ENCODE data around the gene TRIM33.
A peak's percentile ranks its signal among the peaks of the same experiment; 100 is the strongest.

TRIM33 gene

GRCh38 chr1:114472408-114472807 lies 38.6 kb downstream of the TRIM33 start:
- H4K12ac ChIP-seq (ENCODE audit: low read depth, low read length): no peak overlapping the region
- WGBS (ENCODE audit: extremely low coverage, insufficient coverage, insufficient read length): no CpG with 5 or more reads among the region's 3 CpGs
- H3K4me2 ChIP-seq (ENCODE audit: low read length): no peak overlapping the region
- H3K79me2 ChIP-seq (ENCODE audit: control insufficient read depth, insufficient read depth, low read length, poor library complexity): peaks cover 20% of the 10 kb centered on the region
- no peak for DNase-seq
- H3K9ac ChIP-seq (ENCODE audit: low read length): no peak overlapping the region
- H3K14ac ChIP-seq (ENCODE audit: low read length): no peak overlapping the region
- H3K9me3 ChIP-seq (ENCODE audit: insufficient read depth, low read depth, low read length): no peaks in the 10 kb centered on the region
- H3K79me1 ChIP-seq (ENCODE audit: low read length): peaks cover 7% of the 10 kb centered on the region
- no peak overlapping the region for H3K23ac ChIP-seq (ENCODE audit: low read length)
- H2BK120ac ChIP-seq (ENCODE audit: insufficient read depth, low read length, poor library complexity): no peak overlapping the region
- no peak overlapping the region for H3K27ac ChIP-seq (ENCODE audit: low read depth, low read length)
- peaks cover 7 to 10% of the 10 kb centered on the region in 2 experiments for H3K4me1 ChIP-seq (ENCODE audit: control insufficient read depth in 1 of 2, insufficient read depth in 2 of 2, low read length in 2 of 2)
- no peak overlapping the region for H4K8ac ChIP-seq (ENCODE audit: low read depth, low read length)
- no peak overlapping the region for H2BK12ac ChIP-seq (ENCODE audit: low read length)
- no peak overlapping the region for H2AFZ ChIP-seq (ENCODE audit: insufficient read depth, low read length, poor library complexity)
- peaks cover 4 to 8% of the 10 kb centered on the region in 2 experiments for H3K36me3 ChIP-seq (ENCODE audit: control insufficient read depth in 1 of 2, insufficient read depth in 2 of 2, low read length in 2 of 2)
- H3K4ac ChIP-seq (ENCODE audit: low read depth, low read length): peak overlapping the region; percentile 91
- no peak overlapping the region for H2AK5ac ChIP-seq (ENCODE audit: low read length)
- H4K91ac ChIP-seq (ENCODE audit: low read depth, low read length): no peak overlapping the region
- H3K18ac ChIP-seq (ENCODE audit: low read length): no peak overlapping the region
- no peaks in the 10 kb centered on the region for H3K27me3 ChIP-seq (ENCODE audit: insufficient read depth, low read length)
- H2BK5ac ChIP-seq (ENCODE audit: low read depth, low read length, poor library complexity): no peak overlapping the region
- H3K4me3 ChIP-seq (ENCODE audit: low read depth, low read length): no peak overlapping the region

- H2BK120ac ChIP-seq (ENCODE audit: insufficient read depth, low read length, poor library complexity): no peak overlapping the region
- no peak overlapping the region for H3K23ac ChIP-seq (ENCODE audit: low read length)
- peaks cover 19% of the 10 kb centered on the region for H3K79me2 ChIP-seq (ENCODE audit: control insufficient read depth, insufficient read depth, low read length, poor library complexity)
- DNase-seq: no peak
- no peak overlapping the region for H2BK12ac ChIP-seq (ENCODE audit: low read length)
- H4K12ac ChIP-seq (ENCODE audit: low read depth, low read length): no peak overlapping the region
- H3K18ac ChIP-seq (ENCODE audit: low read length): no peak overlapping the region
- no peaks in the 10 kb centered on the region for H3K9me3 ChIP-seq (ENCODE audit: insufficient read depth, low read depth, low read length)
- H3K4me1 ChIP-seq (ENCODE audit: control insufficient read depth in 1 of 2, insufficient read depth in 2 of 2, low read length in 2 of 2): peaks cover 12 to 15% of the 10 kb centered on the region in 2 experiments
- peaks cover 4 to 8% of the 10 kb centered on the region in 2 experiments for H3K36me3 ChIP-seq (ENCODE audit: control insufficient read depth in 1 of 2, insufficient read depth in 2 of 2, low read length in 2 of 2)
- H3K27ac ChIP-seq (ENCODE audit: low read depth, low read length): no peak overlapping the region
- no peak overlapping the region for H4K8ac ChIP-seq (ENCODE audit: low read depth, low read length)
- H3K79me1 ChIP-seq (ENCODE audit: low read length): peaks cover 9% of the 10 kb centered on the region
- H3K4me3 ChIP-seq (ENCODE audit: low read depth, low read length): no peak overlapping the region
- H4K91ac ChIP-seq (ENCODE audit: low read depth, low read length): no peak overlapping the region
- peak overlapping the region; percentile 53 for H3K4ac ChIP-seq (ENCODE audit: low read depth, low read length)
- H3K27me3 ChIP-seq (ENCODE audit: insufficient read depth, low read length): no peaks in the 10 kb centered on the region
- no peak overlapping the region for H3K4me2 ChIP-seq (ENCODE audit: low read length)
- no peak overlapping the region for H3K9ac ChIP-seq (ENCODE audit: low read length)
- H2AFZ ChIP-seq (ENCODE audit: insufficient read depth, low read length, poor library complexity): no peak overlapping the region
- no CpG with 5 or more reads among the region's 5 CpGs for WGBS (ENCODE audit: extremely low coverage, insufficient coverage, insufficient read length)
- H3K14ac ChIP-seq (ENCODE audit: low read length): no peak overlapping the region
- H2BK5ac ChIP-seq (ENCODE audit: low read depth, low read length, poor library complexity): no peak overlapping the region
- H2AK5ac ChIP-seq (ENCODE audit: low read length): no peak overlapping the region
These were observed 40.3 kb downstream of the TRIM33 start for GRCh38 chr1:114470681-114471080.

- H3K23ac ChIP-seq (ENCODE audit: low read length): no peak overlapping the region
- no peak for DNase-seq
- no peak overlapping the region for H2AFZ ChIP-seq (ENCODE audit: insufficient read depth, low read length, poor library complexity)
- H2BK5ac ChIP-seq (ENCODE audit: low read depth, low read length, poor library complexity): no peak overlapping the region
- H3K27ac ChIP-seq (ENCODE audit: low read depth, low read length): no peak overlapping the region
- peaks cover 10 to 11% of the 10 kb centered on the region in 2 experiments for H3K4me1 ChIP-seq (ENCODE audit: control insufficient read depth in 1 of 2, insufficient read depth in 2 of 2, low read length in 2 of 2)
- H3K4me2 ChIP-seq (ENCODE audit: low read length): no peak overlapping the region
- no peak overlapping the region for H3K4me3 ChIP-seq (ENCODE audit: low read depth, low read length)
- no peak overlapping the region for H4K91ac ChIP-seq (ENCODE audit: low read depth, low read length)
- peaks cover 9% of the 10 kb centered on the region for H3K79me2 ChIP-seq (ENCODE audit: control insufficient read depth, insufficient read depth, low read length, poor library complexity)
- no peak overlapping the region for H2BK120ac ChIP-seq (ENCODE audit: insufficient read depth, low read length, poor library complexity)
- no CpG with 5 or more reads among the region's 6 CpGs for WGBS (ENCODE audit: extremely low coverage, insufficient coverage, insufficient read length)
- peaks cover 9% of the 10 kb centered on the region for H3K79me1 ChIP-seq (ENCODE audit: low read length)
- H3K27me3 ChIP-seq (ENCODE audit: insufficient read depth, low read length): no peaks in the 10 kb centered on the region
- H3K9ac ChIP-seq (ENCODE audit: low read length): no peak overlapping the region
- H4K12ac ChIP-seq (ENCODE audit: low read depth, low read length): no peak overlapping the region
- peak overlapping the region; percentile 84 for H3K4ac ChIP-seq (ENCODE audit: low read depth, low read length)
- no peak overlapping the region for H3K14ac ChIP-seq (ENCODE audit: low read length)
- H2AK5ac ChIP-seq (ENCODE audit: low read length): no peak overlapping the region
- H3K36me3 ChIP-seq (ENCODE audit: control insufficient read depth in 1 of 2, insufficient read depth in 2 of 2, low read length in 2 of 2): peaks cover 4 to 8% of the 10 kb centered on the region in 2 experiments
- no peak overlapping the region for H2BK12ac ChIP-seq (ENCODE audit: low read length)
- H3K9me3 ChIP-seq (ENCODE audit: insufficient read depth, low read depth, low read length): no peaks in the 10 kb centered on the region
- no peak overlapping the region for H3K18ac ChIP-seq (ENCODE audit: low read length)
- no peak overlapping the region for H4K8ac ChIP-seq (ENCODE audit: low read depth, low read length)
These were observed 42.1 kb downstream of the TRIM33 start for GRCh38 chr1:114468710-114469468.

- H3K18ac ChIP-seq (ENCODE audit: low read length): no peak overlapping the region
- no CpG with 5 or more reads among the region's 3 CpGs for WGBS (ENCODE audit: extremely low coverage, insufficient coverage, insufficient read length)
- H3K36me3 ChIP-seq (ENCODE audit: control insufficient read depth in 1 of 2, insufficient read depth in 2 of 2, low read length in 2 of 2): peaks cover 4 to 7% of the 10 kb centered on the region in 2 experiments
- H3K27me3 ChIP-seq (ENCODE audit: insufficient read depth, low read length): no peaks in the 10 kb centered on the region
- H3K4me2 ChIP-seq (ENCODE audit: low read length): no peak overlapping the region
- H2AFZ ChIP-seq (ENCODE audit: insufficient read depth, low read length, poor library complexity): no peak overlapping the region
- no peak overlapping the region for H2BK120ac ChIP-seq (ENCODE audit: insufficient read depth, low read length, poor library complexity)
- no peak overlapping the region for H2BK12ac ChIP-seq (ENCODE audit: low read length)
- H4K8ac ChIP-seq (ENCODE audit: low read depth, low read length): no peak overlapping the region
- H2BK5ac ChIP-seq (ENCODE audit: low read depth, low read length, poor library complexity): no peak overlapping the region
- no peak overlapping the region for H4K91ac ChIP-seq (ENCODE audit: low read depth, low read length)
- no peak overlapping the region for H3K14ac ChIP-seq (ENCODE audit: low read length)
- H3K9me3 ChIP-seq (ENCODE audit: insufficient read depth, low read depth, low read length): no peaks in the 10 kb centered on the region
- DNase-seq: no peak
- no peak overlapping the region for H3K9ac ChIP-seq (ENCODE audit: low read length)
- H3K4me3 ChIP-seq (ENCODE audit: low read depth, low read length): no peak overlapping the region
- no peak overlapping the region for H4K12ac ChIP-seq (ENCODE audit: low read depth, low read length)
- peaks cover 9 to 11% of the 10 kb centered on the region in 2 experiments for H3K4me1 ChIP-seq (ENCODE audit: control insufficient read depth in 1 of 2, insufficient read depth in 2 of 2, low read length in 2 of 2)
- H3K79me2 ChIP-seq (ENCODE audit: control insufficient read depth, insufficient read depth, low read length, poor library complexity): peaks cover 8% of the 10 kb centered on the region
- H3K27ac ChIP-seq (ENCODE audit: low read depth, low read length): no peak overlapping the region
- H3K79me1 ChIP-seq (ENCODE audit: low read length): peaks cover 5% of the 10 kb centered on the region
- peak overlapping the region; percentile 15 for H3K4ac ChIP-seq (ENCODE audit: low read depth, low read length)
- H3K23ac ChIP-seq (ENCODE audit: low read length): no peak overlapping the region
- H2AK5ac ChIP-seq (ENCODE audit: low read length): no peak overlapping the region
These were observed 43.0 kb downstream of the TRIM33 start for GRCh38 chr1:114468047-114468446.
